BJ (cell line): ENCODE measurements around the gene RAP1GDS1. TPM values are rescaled to one million over a fixed set of nuclear protein-coding genes. Genes with fewer than 3 reads are reported as not detected.
"Not testable (repeated sequence)": the region's sequence is repeated elsewhere in the genome, so short reads cannot be mapped to it uniquely, and the experiment has no call there.

Source experiments
- CTCF ChIA-PET: fragments of 350-600 bp; formaldehyde crosslinking; extraction: SDS; loops from one replicate; lab custom pipeline; 2021; ENCODE audit warnings: antibody characterized with exemption, inconsistent platforms; lab: Yijun Ruan, JAX
- POLR2A ChIA-PET: fragments of 300-600 bp; sonication (Branson Sonifier 250); formaldehyde crosslinking; extraction: SDS; loops from one replicate; lab custom pipeline; 2021; ENCODE audit warnings: antibody characterized with exemption; lab: Charles Lee
- DNase-seq: peaks from one replicate; pipeline ENCODE4 v3.0.0-alpha.2; 2011; ENCODE audit warnings: low read depth
- H3K27me3 ChIP-seq: 2 replicates; pipeline ENCODE4 v1.6.0; 2011; ENCODE audit warnings: low read length; ENCODE audit not compliant: control insufficient read depth, insufficient read depth
- H3K36me3 ChIP-seq: 2 replicates; pipeline ENCODE4 v1.5.1; 2011; ENCODE audit warnings: low read length; ENCODE audit not compliant: control insufficient read depth, insufficient read depth
- H3K4me3 ChIP-seq: 2 replicates; pipeline ENCODE4 v1.5.1; 2011; ENCODE audit warnings: low read depth, mild to moderate bottlenecking, control low read depth, low read length
- CTCF ChIP-seq: IDR thresholded peaks from 2 replicates; pipeline ENCODE4 v1.5.1; 2011; ENCODE audit warnings: low read depth, mild to moderate bottlenecking, control low read depth, inconsistent platforms, low read length, moderate library complexity; ENCODE audit not compliant: insufficient read depth
- polyA plus RNA-seq: library from polyadenylated mRNA; depleted of rRNA; stranded (reverse); fragments of >200 nt; gene quantifications from 2 replicates; pipeline ENCODE4 v1.2.3, GENCODE V29; 2011

Gene RAP1GDS1
- polyA plus RNA-seq, 1 experiment, result 35.1 TPM

DNA sequence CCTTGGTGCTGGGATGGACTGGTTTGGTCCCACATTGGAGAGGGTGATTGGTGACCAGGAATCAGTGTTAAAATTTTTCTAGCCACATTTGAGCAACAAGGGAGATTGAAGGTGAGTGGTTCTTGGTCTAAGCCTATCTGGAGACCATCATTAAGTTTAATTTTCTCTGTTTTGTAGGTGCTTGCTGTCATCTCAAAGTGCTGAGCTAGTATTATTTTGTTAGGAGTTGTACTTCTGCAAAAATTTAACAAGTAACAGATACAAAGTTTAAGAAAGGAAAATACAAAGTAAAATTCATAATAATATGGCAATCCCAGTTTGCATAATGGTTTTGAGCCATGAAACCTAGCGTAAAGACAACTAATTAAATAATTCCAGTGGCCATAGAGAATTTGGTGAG, 66.5 kb downstream of the RAP1GDS1 start:
- no peak for TF ChIP-seq CTCF
- DNase-seq, result no peak

DNA sequence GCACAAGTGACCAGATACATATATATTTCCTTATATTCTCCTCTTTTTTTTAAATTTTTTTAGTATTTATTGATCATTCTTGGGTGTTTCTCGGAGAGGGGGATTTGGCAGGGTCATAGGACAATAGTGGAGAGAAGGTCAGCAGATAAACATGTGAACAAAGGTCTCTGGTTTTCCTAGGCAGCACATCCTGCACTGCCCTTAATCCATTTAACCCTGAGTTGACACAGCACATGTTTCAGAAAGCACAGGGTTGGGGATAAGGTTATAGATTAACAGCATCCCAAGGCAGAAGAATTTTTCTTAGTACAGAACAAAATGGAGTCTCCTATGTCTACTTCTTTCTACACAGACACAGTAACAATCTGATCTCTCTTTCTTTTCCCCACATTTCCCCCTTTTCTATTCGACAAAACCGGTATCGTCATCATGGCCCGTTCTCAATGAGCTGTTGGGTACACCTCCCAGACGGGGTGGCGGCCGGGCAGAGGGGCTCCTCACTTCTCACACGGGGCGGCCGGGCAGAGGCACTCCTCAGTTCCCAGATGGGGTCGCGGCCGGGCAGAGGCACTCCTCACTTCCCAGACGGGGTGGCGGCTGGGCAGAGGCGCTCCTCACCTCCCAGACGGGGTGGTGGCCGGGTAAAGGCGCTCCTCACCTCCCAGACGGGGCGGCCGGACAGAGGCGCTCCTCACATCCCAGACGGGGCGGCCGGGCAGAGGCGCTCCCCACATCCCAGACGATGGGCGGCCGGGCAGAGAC, 68.9 kb downstream of the RAP1GDS1 start:
- H3K27me3 ChIP-seq, DNase-seq, H3K4me3 ChIP-seq, POLR2A ChIA-PET, H3K36me3 ChIP-seq, CTCF ChIA-PET: not testable (repeated sequence)

More for the DNA sequence above, 66.5 kb downstream of the RAP1GDS1 start:
- Histone ChIP-seq H3K36me3 (no peaks in the 10 kb centered on the region), H3K4me3 (no peak overlapping the region), H3K27me3 (no peaks in the 10 kb centered on the region)
- ChIA-PET POLR2A (no interaction called here), CTCF (no interaction called here)

DNA sequence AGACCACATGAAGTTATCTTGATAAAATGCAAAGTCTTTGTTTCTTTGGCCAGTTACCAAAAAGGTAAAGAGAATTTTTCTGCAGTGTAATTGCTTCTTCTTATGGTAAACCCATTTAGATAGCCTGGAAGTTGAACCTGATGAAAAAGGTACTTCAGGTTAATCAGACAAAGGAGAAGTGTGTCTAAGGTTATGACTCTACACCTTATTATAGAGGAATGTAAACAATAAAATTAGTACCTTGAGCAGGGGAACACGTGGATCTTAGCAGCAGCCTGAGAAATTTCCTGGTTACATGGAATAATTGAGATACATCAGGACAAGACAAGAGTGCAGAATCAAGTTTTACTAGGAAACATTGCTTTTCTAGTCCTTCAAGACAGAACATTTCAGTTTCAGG, 70.8 kb downstream of the RAP1GDS1 start:
- POLR2A ChIA-PET, result no interaction called here
- Histone ChIP-seq H3K27me3 (no peaks in the 10 kb centered on the region), H3K36me3 (no peaks in the 10 kb centered on the region), H3K4me3 (no peak overlapping the region)
- CTCF ChIA-PET, result no interaction called here
- no peak for DNase-seq
- TF ChIP-seq CTCF, result no peak

GRCh38 chr4:98334461-98334860, 73.3 kb downstream of the RAP1GDS1 start:
- POLR2A ChIA-PET, result interaction anchor here (0.5 to 0.6 kb wide), 2 partner anchors 8 to 183 kb away, joined by 3 to 6 read pairs; no protein-coding TSS in a partner anchor
- CTCF ChIA-PET, result no interaction called here
- DNase-seq, result no peak
- Histone ChIP-seq H3K4me3 (no peak overlapping the region), H3K36me3 (no peaks in the 10 kb centered on the region), H3K27me3 (no peaks in the 10 kb centered on the region)
- TF ChIP-seq CTCF, result no peak

GRCh38 chr4:98338761-98339438, 77.7 kb downstream of the RAP1GDS1 start:
- no peak overlapping the region for H3K4me3 ChIP-seq
- CTCF ChIA-PET, result no interaction called here
- TF ChIP-seq CTCF, result no peak
- POLR2A ChIA-PET, result no interaction called here
- no peak for DNase-seq
- H3K27me3 ChIP-seq, result no peaks in the 10 kb centered on the region
- H3K36me3 ChIP-seq, result no peaks in the 10 kb centered on the region
